Measurements from ENCODE around the gene DCAF8. TPM values are rescaled to one million over a fixed set of nuclear protein-coding genes. Genes with fewer than 3 reads are reported as not detected.

DCAF8 gene
- polyA plus RNA-seq, 3 donors, result 35.5 to 205 (median 44.6) TPM

GRCh38 chr1:160238408-160238807 is 23.9 kb downstream of the DCAF8 start:
- WGBS (ENCODE audit: insufficient coverage), result 68% methylated on average over 2 of the region's 5 CpGs
- Histone ChIP-seq H3K4me3 (replicated peaks in 1 of 3; ENCODE audit: low read depth in 2 of 3, low read length in 3 of 3) (no peak overlapping the region), H3K4me1 (ENCODE audit: control insufficient read depth in 1 of 2, insufficient read depth in 2 of 2, low read length in 2 of 2) (no peaks in the 10 kb centered on the region), H2AFZ (ENCODE audit: insufficient read depth, low read depth, low read length, poor library complexity, severe bottlenecking) (no peak overlapping the region), H3K27ac (ENCODE audit: low read depth in 1 of 2, low read length in 2 of 2) (no peak overlapping the region), H3K4me2 (replicated peaks; ENCODE audit: extremely low read depth, low read length, poor library complexity, severe bottlenecking) (no peak overlapping the region), H3K9ac (ENCODE audit: insufficient read depth, low read length, poor library complexity, severe bottlenecking) (no peak overlapping the region), H4K20me1 (ENCODE audit: insufficient read depth, low read length) (peaks cover 15% of the 10 kb centered on the region), H3K9me3 (replicated peaks in 1 of 2; ENCODE audit: control insufficient read depth in 1 of 2, insufficient read depth in 1 of 2, low read length in 2 of 2) (no peaks in the 10 kb centered on the region), H3K27me3 (ENCODE audit: control insufficient read depth in 2 of 2, insufficient read depth in 2 of 2, low read length in 2 of 2) (no peaks in the 10 kb centered on the region), H3K36me3 (replicated peaks in 1 of 2; ENCODE audit: control insufficient read depth in 1 of 2, insufficient read depth in 2 of 2, low read length in 2 of 2) (peaks cover 84 to 100% of the 10 kb centered on the region in 2 donors), H3K79me2 (ENCODE audit: insufficient read depth, low read length) (peaks cover 5% of the 10 kb centered on the region)
- DNase-seq, result no peak
- intact Hi-C loops (cut with micrococcal nuclease), result no loop called here
- Mint-ChIP-seq H3K4me3 (no peak overlapping the region), H3K27me3 (ENCODE audit: low read depth in 3 of 3) (no peaks in the 10 kb centered on the region), H3K9me3 (no peaks in the 10 kb centered on the region), H3K27ac (no peak overlapping the region), H3K4me1 (no peaks in the 10 kb centered on the region), H3K36me3 (peaks cover 82 to 94% of the 10 kb centered on the region in 2 donors)
- TF ChIP-seq CTCF (IDR thresholded peaks at IDR 0.05), result no peak

GRCh38 chr1:160237558-160237957 is 24.8 kb downstream of the DCAF8 start:
- Histone ChIP-seq H3K36me3 (replicated peaks in 1 of 2; ENCODE audit: control insufficient read depth in 1 of 2, insufficient read depth in 2 of 2, low read length in 2 of 2) (peaks cover 86 to 100% of the 10 kb centered on the region in 2 donors), H3K9me3 (replicated peaks in 1 of 2; ENCODE audit: control insufficient read depth in 1 of 2, insufficient read depth in 1 of 2, low read length in 2 of 2) (no peaks in the 10 kb centered on the region), H3K4me1 (ENCODE audit: control insufficient read depth in 1 of 2, insufficient read depth in 2 of 2, low read length in 2 of 2) (no peaks in the 10 kb centered on the region), H3K4me2 (replicated peaks; ENCODE audit: extremely low read depth, low read length, poor library complexity, severe bottlenecking) (no peak overlapping the region), H3K9ac (ENCODE audit: insufficient read depth, low read length, poor library complexity, severe bottlenecking) (no peak overlapping the region), H3K4me3 (replicated peaks in 1 of 3; ENCODE audit: low read depth in 2 of 3, low read length in 3 of 3) (no peak overlapping the region), H3K27ac (ENCODE audit: low read depth in 1 of 2, low read length in 2 of 2) (no peak overlapping the region), H3K27me3 (ENCODE audit: control insufficient read depth in 2 of 2, insufficient read depth in 2 of 2, low read length in 2 of 2) (no peaks in the 10 kb centered on the region), H4K20me1 (ENCODE audit: insufficient read depth, low read length) (peaks cover 12% of the 10 kb centered on the region), H3K79me2 (ENCODE audit: insufficient read depth, low read length) (peaks cover 4% of the 10 kb centered on the region), H2AFZ (ENCODE audit: insufficient read depth, low read depth, low read length, poor library complexity, severe bottlenecking) (no peak overlapping the region)
- no peak for DNase-seq
- TF ChIP-seq CTCF (IDR thresholded peaks at IDR 0.05), result no peak
- intact Hi-C loops (cut with micrococcal nuclease), result no loop called here
- WGBS (ENCODE audit: insufficient coverage), result 100% methylated on average over 1 of the region's 2 CpGs
- Mint-ChIP-seq H3K27me3 (ENCODE audit: low read depth in 3 of 3) (no peaks in the 10 kb centered on the region), H3K4me3 (no peak overlapping the region), H3K9me3 (no peaks in the 10 kb centered on the region), H3K36me3 (peaks cover 81 to 94% of the 10 kb centered on the region in 2 donors), H3K4me1 (no peaks in the 10 kb centered on the region), H3K27ac (no peak overlapping the region)
